HepG2 (cell line): ENCODE results near the gene DLEC1. TPM values are rescaled to one million over a fixed set of nuclear protein-coding genes. Genes with fewer than 3 reads are reported as not detected.

ENCODE experiments used
- NR1H2 ChIP-seq: sonication (generic); formaldehyde crosslinking; IDR thresholded peaks from 2 replicates; pipeline ENCODE4 v1.8.1; 2022; ENCODE audit warnings: low read depth, missing genetic modification reagents, borderline replicate concordance
- RORA ChIP-seq: sonication (generic); formaldehyde crosslinking; IDR thresholded peaks from 2 replicates; pipeline ENCODE4 v1.5.0; 2020; ENCODE audit warnings: mild to moderate bottlenecking, missing genetic modification reagents, moderate library complexity
- TMF1 ChIP-seq: sonication (generic); formaldehyde crosslinking; IDR thresholded peaks from 2 replicates; pipeline ENCODE4 v1.8.1; 2022; ENCODE audit warnings: low read depth, missing genetic modification reagents
- polyA plus RNA-seq, 8 experiments: library from polyadenylated mRNA; depleted of rRNA in 3 of 8; stranded (reverse) in 7 of 8; unstranded in 1 of 8; fragments of >200 nt; fragmentation: Illumina TruSeq in 4 of 8; extraction: Trizol in 4 of 8; gene quantifications; 2 replicates each; pipeline versions ENCODE4 v1.2.1 to v1.2.3, GENCODE V29; 2011 to 2016; ENCODE audit warnings: low read depth in 4 of 8, missing spikeins in 1 of 8, mixed read lengths in 1 of 8; ENCODE audit not compliant: insufficient read depth in 1 of 8
- total RNA-seq, 5 experiments: library from RNA; depleted of rRNA; stranded (reverse); fragments of >200 nt; fragmentation: Illumina TruSeq; extraction: Trizol; gene quantifications; 2 replicates each; pipeline ENCODE4 v1.2.3, GENCODE V29; 2016; ENCODE audit warnings: low read depth in 1 of 5
- TF ChIP-seq, protein P1 (sequence below), 2 experiments: fragments of 450-650 bp in 1 of 2; sonication (generic) in 1 of 2; formaldehyde crosslinking in 1 of 2; IDR thresholded peaks; 2 replicates each; pipeline versions ENCODE4 v1.6.1 to v1.8.0; 2016 to 2022; ENCODE audit warnings: antibody characterized with exemption in 1 of 2, mild to moderate bottlenecking in 1 of 2, missing genetic modification reagents in 1 of 2
- TF ChIP-seq, protein P2 (sequence below): sonication (generic); formaldehyde crosslinking; conservative IDR thresholded peaks from 2 replicates; pipeline ENCODE4 v1.4.0; 2020; ENCODE audit warnings: missing genetic modification reagents

DLEC1 gene
- total and polyA plus RNA-seq, 2 of the 13 experiments (the other 11 are each of a cell fraction or from before 2014, with no cell fraction given): 0.09 TPM; not detected in 1

DNA sequence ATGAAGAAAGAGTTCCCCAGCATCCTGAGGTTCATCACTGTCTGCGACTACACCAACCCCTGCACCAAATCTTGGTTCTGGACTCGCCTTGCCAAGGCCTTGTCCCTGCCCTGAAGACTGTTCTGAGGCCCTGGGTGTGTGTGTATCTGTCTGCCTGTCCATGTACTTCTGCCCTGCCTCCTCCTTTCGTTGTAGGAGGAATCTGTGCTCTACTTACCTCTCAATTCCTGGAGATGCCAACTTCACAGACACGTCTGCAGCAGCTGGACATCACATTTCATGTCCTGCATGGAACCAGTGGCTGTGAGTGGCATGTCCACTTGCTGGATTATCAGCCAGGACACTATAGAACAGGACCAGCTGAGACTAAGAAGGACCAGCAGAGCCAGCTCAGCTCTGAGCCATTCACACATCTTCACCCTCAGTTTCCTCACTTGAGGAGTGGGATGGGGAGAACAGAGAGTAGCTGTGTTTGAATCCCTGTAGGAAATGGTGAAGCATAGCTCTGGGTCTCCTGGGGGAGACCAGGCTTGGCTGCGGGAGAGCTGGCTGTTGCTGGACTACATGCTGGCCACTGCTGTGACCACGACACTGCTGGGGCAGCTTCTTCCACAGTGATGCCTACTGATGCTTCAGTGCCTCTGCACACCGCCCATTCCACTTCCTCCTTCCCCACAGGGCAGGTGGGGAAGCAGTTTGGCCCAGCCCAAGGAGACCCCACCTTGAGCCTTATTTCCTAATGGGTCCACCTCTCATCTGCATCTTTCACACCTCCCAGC is 102.4 kb downstream of the DLEC1 start (continued):
- TF ChIP-seq RORA (CRISPR knock-in tag) (no peak), TMF1 (no peak), NR1H2 (CRISPR knock-in tag) (no peak)
- TF ChIP-seq, protein P1, sequence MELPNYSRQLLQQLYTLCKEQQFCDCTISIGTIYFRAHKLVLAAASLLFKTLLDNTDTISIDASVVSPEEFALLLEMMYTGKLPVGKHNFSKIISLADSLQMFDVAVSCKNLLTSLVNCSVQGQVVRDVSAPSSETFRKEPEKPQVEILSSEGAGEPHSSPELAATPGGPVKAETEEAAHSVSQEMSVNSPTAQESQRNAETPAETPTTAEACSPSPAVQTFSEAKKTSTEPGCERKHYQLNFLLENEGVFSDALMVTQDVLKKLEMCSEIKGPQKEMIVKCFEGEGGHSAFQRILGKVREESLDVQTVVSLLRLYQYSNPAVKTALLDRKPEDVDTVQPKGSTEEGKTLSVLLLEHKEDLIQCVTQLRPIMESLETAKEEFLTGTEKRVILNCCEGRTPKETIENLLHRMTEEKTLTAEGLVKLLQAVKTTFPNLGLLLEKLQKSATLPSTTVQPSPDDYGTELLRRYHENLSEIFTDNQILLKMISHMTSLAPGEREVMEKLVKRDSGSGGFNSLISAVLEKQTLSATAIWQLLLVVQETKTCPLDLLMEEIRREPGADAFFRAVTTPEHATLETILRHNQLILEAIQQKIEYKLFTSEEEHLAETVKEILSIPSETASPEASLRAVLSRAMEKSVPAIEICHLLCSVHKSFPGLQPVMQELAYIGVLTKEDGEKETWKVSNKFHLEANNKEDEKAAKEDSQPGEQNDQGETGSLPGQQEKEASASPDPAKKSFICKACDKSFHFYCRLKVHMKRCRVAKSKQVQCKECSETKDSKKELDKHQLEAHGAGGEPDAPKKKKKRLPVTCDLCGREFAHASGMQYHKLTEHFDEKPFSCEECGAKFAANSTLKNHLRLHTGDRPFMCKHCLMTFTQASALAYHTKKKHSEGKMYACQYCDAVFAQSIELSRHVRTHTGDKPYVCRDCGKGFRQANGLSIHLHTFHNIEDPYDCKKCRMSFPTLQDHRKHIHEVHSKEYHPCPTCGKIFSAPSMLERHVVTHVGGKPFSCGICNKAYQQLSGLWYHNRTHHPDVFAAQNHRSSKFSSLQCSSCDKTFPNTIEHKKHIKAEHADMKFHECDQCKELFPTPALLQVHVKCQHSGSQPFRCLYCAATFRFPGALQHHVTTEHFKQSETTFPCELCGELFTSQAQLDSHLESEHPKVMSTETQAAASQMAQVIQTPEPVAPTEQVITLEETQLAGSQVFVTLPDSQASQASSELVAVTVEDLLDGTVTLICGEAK (IDR thresholded peaks at IDR 0.05): no peak
- TF ChIP-seq, protein P1 (CRISPR knock-in tag; IDR thresholded peaks at IDR 0.05): no peak
- TF ChIP-seq, protein P2, sequence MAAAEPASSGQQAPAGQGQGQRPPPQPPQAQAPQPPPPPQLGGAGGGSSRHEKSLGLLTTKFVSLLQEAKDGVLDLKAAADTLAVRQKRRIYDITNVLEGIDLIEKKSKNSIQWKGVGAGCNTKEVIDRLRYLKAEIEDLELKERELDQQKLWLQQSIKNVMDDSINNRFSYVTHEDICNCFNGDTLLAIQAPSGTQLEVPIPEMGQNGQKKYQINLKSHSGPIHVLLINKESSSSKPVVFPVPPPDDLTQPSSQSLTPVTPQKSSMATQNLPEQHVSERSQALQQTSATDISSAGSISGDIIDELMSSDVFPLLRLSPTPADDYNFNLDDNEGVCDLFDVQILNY: no peak
